ENCODE results near the gene MYF5.

GRCh38 chr12:80714055-80714454 is 2.7 kb upstream of the MYF5 start:
- no peak for TF ChIP-seq CTCF (conservative IDR thresholded peaks at IDR 0.05)
- TF ChIP-seq EZH2 (IDR thresholded peaks at IDR 0.05; ENCODE audit: low read depth) = no peak
